ENCODE data around the gene PCBP3. TPM values are rescaled to one million over a fixed set of nuclear protein-coding genes. Genes with fewer than 3 reads are reported as not detected.

Gene PCBP3
- total and polyA plus RNA-seq, 2 of the 13 experiments (the other 11 are each of a cell fraction or from before 2014, with no cell fraction given) = not detected

DNA sequence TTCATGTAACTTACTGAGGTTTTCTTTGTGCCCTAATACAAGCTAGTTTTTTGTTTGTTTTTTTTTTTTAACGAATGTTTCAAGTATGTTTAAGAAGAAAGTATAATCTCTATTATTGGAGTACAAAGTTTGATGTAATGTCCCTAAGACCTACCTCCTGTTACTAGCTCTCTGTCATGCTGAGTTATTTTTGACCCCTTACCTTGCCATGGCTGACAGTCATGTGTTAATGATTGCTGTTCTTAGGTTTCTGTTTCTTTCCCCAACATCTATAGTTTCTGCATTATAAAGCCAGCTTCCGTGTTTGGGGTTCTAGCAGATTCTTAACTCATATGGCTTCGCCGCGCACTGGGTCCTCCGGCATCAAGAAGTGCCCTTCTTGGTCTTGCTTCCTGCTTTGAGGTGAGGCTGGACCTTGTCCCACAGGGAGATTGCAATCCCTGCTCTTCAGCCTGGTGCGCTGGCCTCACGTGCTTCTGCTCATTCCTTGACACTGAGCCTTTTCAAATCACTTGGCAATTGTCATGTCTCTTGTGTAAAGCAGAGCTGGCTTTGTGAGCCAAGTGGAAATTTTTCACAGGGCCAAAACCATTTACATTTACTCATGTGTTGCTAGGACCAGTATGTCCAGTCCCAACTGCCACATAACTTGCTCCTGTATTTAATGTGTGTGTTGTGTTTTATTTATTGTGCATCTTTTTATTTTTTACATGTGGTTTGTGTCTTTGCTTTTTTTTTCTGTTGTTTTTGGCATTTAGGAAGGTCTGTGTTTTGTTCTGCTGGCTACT lies 203.0 kb downstream of the PCBP3 start:
- Histone ChIP-seq H3K79me2 (ENCODE audit: insufficient read depth, low read length) (no peaks in the 10 kb centered on the region), H3K27me3 (ENCODE audit: control insufficient read depth in 1 of 2, insufficient read depth in 2 of 2, low read length in 2 of 2) (peaks cover 4 to 29% of the 10 kb centered on the region in 2 experiments; a peak in 3 of 5 replicates), H4K20me1 (ENCODE audit: insufficient read depth, low read length) (no peaks in the 10 kb centered on the region), H3K27ac (ENCODE audit: extremely low read length, insufficient read depth, low read length) (no peak overlapping the region), H3K9ac (ENCODE audit: insufficient read depth, low read depth, low read length) (no peak overlapping the region), H2AFZ (ENCODE audit: low read length) (no peak overlapping the region), H3K9me3 (ENCODE audit: low read length) (peaks cover 6% of the 10 kb centered on the region), H3K4me3 (replicated peaks in 1 of 3; ENCODE audit: insufficient read depth in 1 of 3, low read depth in 2 of 3, low read length in 3 of 3) (no peak overlapping the region), H3K4me1 (ENCODE audit: insufficient read depth, low read length) (no peaks in the 10 kb centered on the region), H3K36me3 (replicated peaks in 1 of 2; ENCODE audit: control insufficient read depth in 1 of 2, insufficient read depth in 2 of 2, low read length in 2 of 2) (no peaks in the 10 kb centered on the region), H3K4me2 (ENCODE audit: low read depth, low read length) (no peak overlapping the region)
- intact Hi-C loops (cut with micrococcal nuclease; ENCODE audit: unreplicated experiment) = no loop called here
- CTCF ChIA-PET (ENCODE audit: low intra/inter-chr PET ratio, low total read pairs) = no interaction called here
- in situ Hi-C loops (cut with HindIII; ENCODE audit: extremely low pct_ligation_motif_present, low pct_unique_long_range_greater_than_20kb) = no loop called here
- TF ChIP-seq RFX5 (IDR thresholded peaks at IDR 0.05; ENCODE audit: low read depth, low read length) (0 out of 2 replicates have a peak, but pooled peaks have one; percentile 13), BHLHE40 (IDR thresholded peaks at IDR 0.05; ENCODE audit: low read length) (0 out of 2 replicates have a peak, but pooled peaks have one; percentile 29)
- TF ChIP-seq, protein P1, sequence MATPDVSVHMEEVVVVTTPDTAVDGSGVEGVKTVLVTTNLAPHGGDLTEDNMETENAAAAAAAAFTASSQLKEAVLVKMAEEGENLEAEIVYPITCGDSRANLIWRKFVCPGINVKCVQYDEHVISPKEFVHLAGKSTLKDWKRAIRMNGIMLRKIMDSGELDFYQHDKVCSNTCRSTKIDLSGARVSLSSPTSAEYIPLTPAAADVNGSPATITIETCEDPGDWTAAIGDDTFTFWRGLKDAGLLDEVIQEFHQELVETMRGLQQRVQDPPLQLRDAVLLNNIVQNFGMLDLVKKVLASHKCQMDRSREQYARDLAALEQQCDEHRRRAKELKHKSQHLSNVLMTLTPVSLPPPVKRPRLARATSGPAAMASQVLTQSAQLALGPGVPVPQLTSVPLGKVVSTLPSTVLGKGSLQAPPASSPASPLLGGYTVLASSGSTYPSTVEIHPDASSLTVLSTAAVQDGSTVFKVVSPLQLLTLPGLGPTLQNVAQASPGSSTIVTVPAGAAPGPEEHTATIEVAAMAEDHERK (CRISPR knock-in tag; IDR thresholded peaks at IDR 0.05; ENCODE audit: low read depth) = no peak
- DNase-seq (ENCODE audit: low spot score) (no peak), FAIRE-seq (no peak), ATAC-seq (no peak)
- BruUV-seq (replicated peaks) = no TSS peak
- WGBS (ENCODE audit: low lambda C conversion rate) = 57% methylated on average over 8 of the region's 8 CpGs
- POLR2A ChIA-PET = no interaction called here

DNA sequence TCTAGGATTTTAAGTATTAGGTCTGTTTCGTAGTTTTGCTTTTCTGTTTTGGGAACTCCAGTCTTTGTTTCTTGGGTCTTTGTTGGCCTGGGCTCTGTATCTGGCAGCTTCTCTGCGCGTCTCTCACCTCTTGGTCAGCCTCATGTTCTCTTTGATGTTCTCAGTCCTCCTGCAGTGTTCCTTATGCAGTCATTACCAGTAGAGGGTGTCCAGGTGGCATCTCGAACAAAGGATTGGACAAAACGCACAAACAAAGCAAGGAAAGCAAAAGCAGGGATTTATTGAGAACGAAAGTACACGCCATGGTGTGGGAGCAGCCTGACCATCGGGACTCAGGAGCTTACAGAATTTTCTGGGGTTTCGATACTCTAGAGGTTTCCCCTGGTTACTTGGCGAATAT lies 204.3 kb downstream of the PCBP3 start:
- ATAC-seq = no peak
- FAIRE-seq = no peak
- TF ChIP-seq ZNF329 (CRISPR knock-in tag; IDR thresholded peaks at IDR 0.05; ENCODE audit: low read depth) (no peak), STAG1 (CRISPR knock-in tag; IDR thresholded peaks at IDR 0.05) (peak; percentile 31)
- intact Hi-C loops (cut with micrococcal nuclease; ENCODE audit: unreplicated experiment) (no loop called here), in situ Hi-C loops (cut with HindIII; ENCODE audit: extremely low pct_ligation_motif_present, low pct_unique_long_range_greater_than_20kb) (no loop called here)
- H3K27me3 ChIP-seq (ENCODE audit: control insufficient read depth in 1 of 2, insufficient read depth in 2 of 2, low read length in 2 of 2) = peaks cover 4 to 25% of the 10 kb centered on the region in 2 experiments; a peak in 3 of 5 replicates
- H3K36me3 ChIP-seq (replicated peaks in 1 of 2; ENCODE audit: control insufficient read depth in 1 of 2, insufficient read depth in 2 of 2, low read length in 2 of 2) = no peaks in the 10 kb centered on the region
- H2AFZ ChIP-seq (ENCODE audit: low read length) = no peak overlapping the region
- no peaks in the 10 kb centered on the region for H3K4me1 ChIP-seq (ENCODE audit: insufficient read depth, low read length)
- POLR2A ChIA-PET = no interaction called here
- H4K20me1 ChIP-seq (ENCODE audit: insufficient read depth, low read length) = no peaks in the 10 kb centered on the region
- CTCF ChIA-PET (ENCODE audit: low intra/inter-chr PET ratio, low total read pairs) = no interaction called here
- no peak overlapping the region for H3K27ac ChIP-seq (ENCODE audit: extremely low read length, insufficient read depth, low read length)
- no peak overlapping the region for H3K9ac ChIP-seq (ENCODE audit: insufficient read depth, low read depth, low read length)
- no TSS peak for BruUV-seq (replicated peaks)
- no peak for DNase-seq (ENCODE audit: low spot score)
- no peaks in the 10 kb centered on the region for H3K79me2 ChIP-seq (ENCODE audit: insufficient read depth, low read length)
- no peak overlapping the region for H3K4me2 ChIP-seq (ENCODE audit: low read depth, low read length)
- 22% methylated on average over 10 of the region's 10 CpGs for WGBS (ENCODE audit: low lambda C conversion rate)
- H3K9me3 ChIP-seq (ENCODE audit: low read length) = no peaks in the 10 kb centered on the region
- no peak overlapping the region for H3K4me3 ChIP-seq (replicated peaks in 1 of 3; ENCODE audit: insufficient read depth in 1 of 3, low read depth in 2 of 3, low read length in 3 of 3)

All from HepG2 (cell line).